HCT116 (cell line): Measurements from ENCODE around the gene CREBRF. TPM values are rescaled to one million over a fixed set of nuclear protein-coding genes. Genes with fewer than 3 reads are reported as not detected.

Source experiments
- ATAC-seq: fragments of 200-7000 bp; cut with Tn5 transposase; 2 replicates; pipeline ENCODE4 v1.9.1; 2020; ENCODE audit warnings: mild to moderate bottlenecking, moderate library complexity
- BruUV-seq: library from RNA; stranded (reverse); fragments of 400-500 nt; replicated peaks from 2 replicates; lab custom pipeline; 2021; lab: Mats Ljungman, UMichigan
- CTCF ChIA-PET: fragments of 300-600 bp; sonication (Branson Sonifier 250); formaldehyde crosslinking; loops from one replicate; lab custom pipeline; 2021; ENCODE audit warnings: antibody characterized with exemption; lab: Charles Lee
- POLR2A ChIA-PET: fragments of 300-600, 350-600 bp; sonication (Branson Sonifier 250); formaldehyde crosslinking; loops from one replicate; lab custom pipeline; 2021; ENCODE audit warnings: antibody characterized with exemption; lab: Charles Lee
- RAD21 ChIA-PET, 2 experiments: fragments of 300-600 bp; sonication (Branson Sonifier 250); formaldehyde crosslinking; loops; one replicate each; lab custom pipeline; 2023; ENCODE audit warnings: low total read pairs in 2 of 2; ENCODE audit not compliant: uncharacterized antibody in 2 of 2, unreplicated experiment in 2 of 2, low non-redundant PET in 1 of 2; lab: Charles Lee
- DNase-seq: peaks from one replicate; pipeline ENCODE4 v3.0.0-alpha.2; 2010; ENCODE audit warnings: low read depth, low spot score
- H2AFZ ChIP-seq: fragments of 200-600 bp; shearing (Covaris generic), sonication (generic); 2 replicates; pipeline ENCODE4 v1.6.1; 2017; ENCODE audit warnings: low read depth, mixed run types, mixed read lengths, antibody characterized with exemption, low read length; ENCODE audit not compliant: poor library complexity, severe bottlenecking
- H3K27ac ChIP-seq: 2 replicates; pipeline ENCODE4 v1.5.1; 2012; ENCODE audit warnings: low read depth, low read length
- H3K27me3 ChIP-seq: fragments of 200-600 bp; sonication (generic); 2 replicates; pipeline ENCODE4 v1.6.1; 2016; ENCODE audit warnings: mixed run types, low read length, mixed read lengths; ENCODE audit not compliant: insufficient read depth
- H3K36me3 ChIP-seq, 2 experiments: fragments of 200-500 bp in 1 of 2; fragments of 200-600 bp in 1 of 2; sonication (Bioruptor generic) in 1 of 2; sonication (generic) in 1 of 2; 2 replicates each; pipeline versions ENCODE4 v1.5.1 to v1.6.1; 2014 to 2016; ENCODE audit warnings: low read length in 2 of 2, inconsistent platforms in 1 of 2, mixed read lengths in 1 of 2, mixed run types in 1 of 2; ENCODE audit not compliant: insufficient read depth in 2 of 2, control insufficient read depth in 1 of 2
- H3K4me1 ChIP-seq, 2 experiments: fragments of 200-600 bp in 1 of 2; sonication (generic) in 1 of 2; 2 replicates each; pipeline versions ENCODE4 v1.5.1 to v1.6.1; 2012 to 2017; ENCODE audit warnings: low read length in 2 of 2, inconsistent platforms in 1 of 2, mild to moderate bottlenecking in 1 of 2, mixed read lengths in 1 of 2, mixed run types in 1 of 2, moderate library complexity in 1 of 2; ENCODE audit not compliant: insufficient read depth in 2 of 2, control insufficient read depth in 1 of 2
- H3K4me2 ChIP-seq: fragments of 200-600 bp; sonication (generic); 2 replicates; pipeline ENCODE4 v1.6.1; 2017; ENCODE audit warnings: mixed run types, low read length, mixed read lengths
- H3K4me3 ChIP-seq, 2 experiments: fragments of 200-600 bp in 1 of 2; sonication (generic) in 1 of 2; replicated peaks in 1 of 2; 2 replicates each; pipeline ENCODE4 v1.5.1; 2011 to 2016; ENCODE audit warnings: low read length in 2 of 2, control low read depth in 1 of 2, low read depth in 1 of 2, mild to moderate bottlenecking in 1 of 2, mixed read lengths in 1 of 2, mixed run types in 1 of 2
- H3K79me2 ChIP-seq: fragments of 200-600 bp; sonication (generic); 2 replicates; pipeline ENCODE4 v1.6.1; 2017; ENCODE audit warnings: mild to moderate bottlenecking, mixed run types, low read length, moderate library complexity, mixed read lengths; ENCODE audit not compliant: insufficient read depth
- H3K9ac ChIP-seq: fragments of 200-600 bp; sonication (generic); 2 replicates; pipeline ENCODE4 v1.6.1; 2016; ENCODE audit warnings: low read length, mixed read lengths
- H3K9me2 ChIP-seq: fragments of 200-600 bp; sonication (generic), shearing (Covaris generic); 2 replicates; pipeline ENCODE4 v1.6.1; 2017; ENCODE audit warnings: mixed run types, mild to moderate bottlenecking, moderate library complexity; ENCODE audit not compliant: insufficient read depth
- H3K9me3 ChIP-seq, 2 experiments: fragments of 200-500 bp in 1 of 2; fragments of 200-600 bp in 1 of 2; sonication (Bioruptor generic) in 1 of 2; sonication (generic) in 1 of 2; 2 replicates each; pipeline ENCODE4 v1.6.1; 2014 to 2017; ENCODE audit warnings: low read length in 2 of 2, mixed read lengths in 2 of 2, inconsistent platforms in 1 of 2, low read depth in 1 of 2, mild to moderate bottlenecking in 1 of 2, mixed run types in 1 of 2, moderate library complexity in 1 of 2; ENCODE audit not compliant: control insufficient read depth in 1 of 2, insufficient read depth in 1 of 2
- H4K20me1 ChIP-seq: fragments of 200-600 bp; sonication (generic), shearing (Covaris generic); 2 replicates; pipeline ENCODE4 v1.6.1; 2017; ENCODE audit warnings: mixed run types, mild to moderate bottlenecking, moderate library complexity; ENCODE audit not compliant: insufficient read depth
- ATF3 ChIP-seq: IDR thresholded peaks from 2 replicates; pipeline ENCODE4 v1.6.1; 2012
- CTCF ChIP-seq, 3 experiments: fragments of 200-600 bp in 1 of 3; sonication (generic) in 1 of 3; IDR thresholded peaks in 2 of 3; conservative IDR thresholded peaks in 1 of 3; 2 replicates each; pipeline ENCODE4 v1.5.1; 2012 to 2017; ENCODE audit warnings: low read depth in 2 of 3, low read length in 2 of 3, antibody characterized with exemption in 1 of 3, borderline replicate concordance in 1 of 3, control low read depth in 1 of 3, mild to moderate bottlenecking in 1 of 3, mixed read lengths in 1 of 3, mixed run types in 1 of 3, moderate library complexity in 1 of 3; ENCODE audit not compliant: insufficient read depth in 1 of 3
- EGR1 ChIP-seq: IDR thresholded peaks from 2 replicates; pipeline ENCODE4 v1.6.1; 2012; ENCODE audit warnings: low read depth
- POLR2AphosphoS5 ChIP-seq: IDR thresholded peaks from 2 replicates; pipeline ENCODE4 v1.6.1; 2011; ENCODE audit warnings: mild to moderate bottlenecking, low read depth, low read length, moderate library complexity
- SIN3A ChIP-seq: IDR thresholded peaks from 2 replicates; pipeline ENCODE4 v1.6.1; 2012; ENCODE audit warnings: low read depth
- SP1 ChIP-seq: IDR thresholded peaks from 2 replicates; pipeline ENCODE4 v1.6.1; 2012; ENCODE audit warnings: low read depth
- YY1 ChIP-seq: IDR thresholded peaks from 2 replicates; pipeline ENCODE4 v1.6.1; 2011; ENCODE audit warnings: low read length, low read depth, moderate library complexity, mild to moderate bottlenecking; ENCODE audit not compliant: insufficient replicate concordance; ENCODE audit errors: extremely low read depth
- ZFX ChIP-seq: fragments of 450-650 bp; IDR thresholded peaks from 2 replicates; pipeline ENCODE4 v1.6.1; 2017
- ZNF274 ChIP-seq: fragments of 200-500 bp; sonication (Bioruptor generic); IDR thresholded peaks from 2 replicates; pipeline ENCODE4 v1.6.1; 2014; ENCODE audit warnings: mild to moderate bottlenecking, low read depth, low read length, inconsistent platforms
- intact Hi-C: fragments of 100-400 bp; cut with micrococcal nuclease; formaldehyde crosslinking; loops from 2 replicates; pipeline ENCODE4 v1.10.0; 2022
- total RNA-seq: library from RNA; stranded (reverse); gene quantifications from one replicate; pipeline ENCODE4 v1.2.1, GENCODE V29; 2021; ENCODE audit not compliant: unreplicated experiment

CREBRF gene
- total RNA-seq, 1 experiment from 2014 or later = 7.7 TPM

DNA sequence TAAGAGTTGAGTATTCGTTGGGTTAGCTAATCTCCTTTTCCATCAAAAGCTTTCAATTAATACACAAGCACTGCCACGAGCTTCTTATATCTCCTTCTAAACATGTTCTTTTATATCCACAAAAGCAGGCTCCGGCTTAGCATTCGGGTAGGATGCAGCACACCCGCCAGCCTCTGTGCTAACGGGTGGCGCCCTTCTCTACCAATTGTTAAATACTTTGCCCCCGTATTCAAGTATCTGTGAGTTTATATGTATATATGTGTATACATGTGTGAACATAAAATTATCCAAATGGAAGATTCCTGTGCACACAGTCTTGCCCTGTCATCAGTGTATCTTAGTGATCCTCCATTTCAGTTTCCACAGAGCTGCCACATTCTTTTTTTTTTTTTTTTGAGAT, 116.0 kb downstream of the CREBRF start:
- ChIA-PET CTCF (no interaction called here), POLR2A (no interaction called here), RAD21 (no interaction called here)
- H4K20me1 ChIP-seq = no peaks in the 10 kb centered on the region
- intact Hi-C loops = no loop called here
- ATAC-seq = no peak
- DNase-seq = no peak
- H3K9me3 ChIP-seq = no peaks in the 10 kb centered on the region
- no TSS peak for BruUV-seq
- no peak overlapping the region for H2AFZ ChIP-seq
- no peaks in the 10 kb centered on the region for H3K79me2 ChIP-seq
- H3K4me1 ChIP-seq = no peaks in the 10 kb centered on the region
- H3K4me2 ChIP-seq = no peak overlapping the region
- H3K27ac ChIP-seq = no peak overlapping the region
- no peaks in the 10 kb centered on the region for H3K27me3 ChIP-seq
- no peaks in the 10 kb centered on the region for H3K9me2 ChIP-seq
- TF ChIP-seq EGR1 (no peak), ATF3 (no peak), POLR2AphosphoS5 (no peak), YY1 (no peak), SP1 (no peak), ZNF274 (no peak), ZFX (no peak), SIN3A (no peak), CTCF (IDR thresholded peaks at IDR 0.05 in 2 of 3, conservative IDR thresholded peaks at IDR 0.05 in 1 of 3; ENCODE audit: borderline replicate concordance in 1 of 3, insufficient read depth in 1 of 3, low read depth in 2 of 3, low read length in 2 of 3) (no peak)
- H3K4me3 ChIP-seq = no peak overlapping the region
- no peak overlapping the region for H3K9ac ChIP-seq
- H3K36me3 ChIP-seq = no peaks in the 10 kb centered on the region
